HFF-Myc (cell line): ENCODE results near the gene BAG3.

Experiments used
- DNase-seq: peaks from one replicate; pipeline ENCODE4 v3.0.0-alpha.2; 2011; ENCODE audit warnings: low read depth; ENCODE audit errors: extremely low read depth
- H3K4me3 ChIP-seq: replicated peaks from 2 replicates; pipeline ENCODE4 v1.5.1; 2011; ENCODE audit warnings: low read depth, mild to moderate bottlenecking, control low read depth, low read length
- TF ChIP-seq, protein P1 (sequence below): IDR thresholded peaks from 2 replicates; pipeline ENCODE4 v1.5.1; 2012; ENCODE audit warnings: mild to moderate bottlenecking, low read depth, low read length, control low read depth; ENCODE audit errors: missing control alignments

Gene BAG3

DNA sequence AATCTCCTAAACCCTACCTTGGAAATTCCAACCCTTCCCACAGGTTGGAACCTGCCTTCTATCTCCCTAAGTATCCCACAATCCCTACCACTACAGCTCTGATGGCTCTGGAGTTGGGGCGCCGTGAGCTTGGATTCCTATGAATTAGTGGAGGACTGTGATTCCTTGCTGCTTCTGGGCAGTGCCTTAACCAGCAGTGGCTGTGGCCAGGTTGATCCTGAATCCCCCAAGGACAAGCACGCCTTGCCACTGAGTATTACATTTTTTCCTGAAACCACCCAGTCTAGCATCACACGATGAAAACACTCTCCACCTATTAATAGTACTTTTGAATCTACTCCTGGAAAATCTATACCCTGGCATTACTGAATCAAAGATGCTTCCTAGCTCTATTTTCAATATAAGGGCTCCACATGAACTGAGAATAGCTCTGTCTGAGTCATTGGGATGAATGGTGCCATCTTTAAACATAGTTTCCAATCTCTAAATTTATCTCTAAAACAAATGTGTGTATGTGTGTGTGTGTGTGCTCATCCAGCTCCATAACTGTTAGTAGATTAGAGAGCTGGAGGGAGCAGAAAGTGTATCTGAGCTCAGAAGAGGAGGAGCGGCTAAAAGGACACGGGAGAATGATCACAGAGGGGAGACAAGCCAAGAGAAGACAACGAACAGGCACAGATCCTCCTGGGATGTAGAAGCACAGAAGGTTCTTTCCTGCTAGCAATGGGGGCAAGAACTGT is 62.7 kb downstream of the BAG3 start:
- DNase-seq: no peak
- TF ChIP-seq, protein P1, sequence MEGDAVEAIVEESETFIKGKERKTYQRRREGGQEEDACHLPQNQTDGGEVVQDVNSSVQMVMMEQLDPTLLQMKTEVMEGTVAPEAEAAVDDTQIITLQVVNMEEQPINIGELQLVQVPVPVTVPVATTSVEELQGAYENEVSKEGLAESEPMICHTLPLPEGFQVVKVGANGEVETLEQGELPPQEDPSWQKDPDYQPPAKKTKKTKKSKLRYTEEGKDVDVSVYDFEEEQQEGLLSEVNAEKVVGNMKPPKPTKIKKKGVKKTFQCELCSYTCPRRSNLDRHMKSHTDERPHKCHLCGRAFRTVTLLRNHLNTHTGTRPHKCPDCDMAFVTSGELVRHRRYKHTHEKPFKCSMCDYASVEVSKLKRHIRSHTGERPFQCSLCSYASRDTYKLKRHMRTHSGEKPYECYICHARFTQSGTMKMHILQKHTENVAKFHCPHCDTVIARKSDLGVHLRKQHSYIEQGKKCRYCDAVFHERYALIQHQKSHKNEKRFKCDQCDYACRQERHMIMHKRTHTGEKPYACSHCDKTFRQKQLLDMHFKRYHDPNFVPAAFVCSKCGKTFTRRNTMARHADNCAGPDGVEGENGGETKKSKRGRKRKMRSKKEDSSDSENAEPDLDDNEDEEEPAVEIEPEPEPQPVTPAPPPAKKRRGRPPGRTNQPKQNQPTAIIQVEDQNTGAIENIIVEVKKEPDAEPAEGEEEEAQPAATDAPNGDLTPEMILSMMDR: no peak
- no peak overlapping the region for H3K4me3 ChIP-seq

DNA sequence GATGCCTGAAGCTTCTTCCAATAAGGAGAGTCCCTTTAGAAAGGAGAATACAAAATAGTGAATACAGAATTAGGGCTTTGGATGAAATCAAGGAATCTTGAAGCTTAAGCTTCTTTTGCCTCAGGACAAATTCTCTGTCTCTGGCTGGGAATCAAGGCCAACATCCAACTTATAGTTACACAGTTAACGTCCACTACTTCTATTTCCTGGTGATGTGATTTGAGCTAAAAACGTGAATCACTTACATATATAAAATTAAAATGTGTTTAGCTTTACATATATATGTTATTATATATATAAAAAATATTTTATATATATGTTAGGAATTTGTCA is 63.3 kb downstream of the BAG3 start:
- H3K4me3 ChIP-seq: no peak overlapping the region
- TF ChIP-seq, protein P1: no peak
- no peak for DNase-seq

DNA sequence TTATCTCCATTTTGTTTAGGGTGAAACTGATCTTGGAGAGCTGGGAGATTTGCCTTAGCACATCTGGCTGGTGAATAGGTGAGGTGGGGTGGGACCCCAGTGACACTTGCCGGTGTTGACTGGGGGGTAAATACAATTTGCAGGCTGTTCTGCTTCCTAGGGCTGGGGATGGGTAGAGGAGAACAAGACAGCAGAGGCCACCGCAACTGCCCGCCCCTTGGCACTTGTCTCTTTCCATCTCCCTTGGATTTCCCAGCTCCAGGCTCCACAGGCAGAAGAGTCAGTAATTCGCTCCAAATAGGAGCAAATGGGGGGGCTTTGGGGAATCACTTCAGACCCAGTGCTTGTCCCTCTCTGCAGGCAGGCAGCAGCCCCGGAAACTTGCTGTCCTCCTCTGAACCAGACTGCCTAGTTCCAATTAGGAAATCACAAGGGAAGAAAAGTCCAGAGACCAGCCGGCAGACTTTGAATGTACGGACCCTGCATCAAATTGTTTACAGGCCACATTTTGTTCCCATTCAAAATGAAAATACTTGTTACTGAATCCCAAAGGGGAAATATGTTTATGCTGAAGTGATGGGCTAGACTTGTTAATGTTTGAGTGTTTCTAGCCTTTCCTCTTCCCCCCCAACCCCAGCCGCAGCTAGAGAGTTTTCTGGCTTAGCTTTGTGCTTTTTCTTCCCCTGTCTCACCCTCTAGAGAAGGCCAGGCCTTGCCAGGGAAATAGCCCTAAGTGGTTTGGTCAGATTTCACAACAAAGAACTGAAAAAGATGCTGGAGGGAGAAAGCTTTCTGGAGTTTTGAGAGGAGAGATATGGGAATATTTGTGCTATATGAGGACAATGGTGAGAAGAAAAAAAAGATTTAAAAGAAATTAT is 64.7 kb downstream of the BAG3 start:
- H3K4me3 ChIP-seq: no peak overlapping the region
- TF ChIP-seq, protein P1: no peak
- no peak for DNase-seq

DNA sequence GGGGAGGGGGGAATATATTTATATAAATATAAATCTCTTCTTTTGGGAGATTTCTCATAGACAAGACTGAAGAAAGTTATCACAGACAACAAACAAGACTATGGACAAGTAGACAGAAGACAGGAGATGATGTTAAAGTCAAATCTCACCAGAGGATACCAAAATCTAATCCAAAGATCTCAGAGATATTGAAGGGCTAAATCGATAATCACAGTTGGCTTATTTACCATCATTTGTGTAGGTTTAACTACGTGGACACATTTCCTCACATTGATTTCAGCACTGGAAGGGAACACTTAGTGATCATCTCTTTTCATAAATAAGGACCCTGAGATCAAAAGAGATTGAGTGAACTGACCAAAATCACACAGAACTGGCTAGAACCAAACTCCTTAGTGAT is 72.0 kb downstream of the BAG3 start:
- TF ChIP-seq, protein P1: no peak
- DNase-seq: no peak
- no peak overlapping the region for H3K4me3 ChIP-seq

DNA sequence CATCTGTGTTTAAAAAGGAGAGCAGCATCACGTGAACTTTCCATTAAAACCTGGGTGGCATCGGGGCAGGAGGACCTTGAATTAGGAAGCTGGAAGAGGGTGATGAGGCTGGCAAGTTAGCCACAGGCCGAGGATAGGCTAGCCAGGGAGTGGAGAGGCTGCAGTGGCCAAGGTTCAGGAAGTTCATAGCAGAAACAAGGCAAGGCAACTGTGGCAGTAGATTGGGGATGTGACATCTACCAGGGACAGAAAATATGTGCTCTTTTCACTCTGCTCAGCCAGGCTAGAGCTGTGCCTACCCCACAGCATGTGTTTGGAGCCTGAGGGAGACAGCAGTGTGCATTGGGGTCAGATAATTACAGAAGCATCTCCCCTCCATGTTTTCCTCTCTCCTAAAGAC is 72.4 kb downstream of the BAG3 start:
- TF ChIP-seq, protein P1: no peak
- no peak overlapping the region for H3K4me3 ChIP-seq
- DNase-seq: no peak

DNA sequence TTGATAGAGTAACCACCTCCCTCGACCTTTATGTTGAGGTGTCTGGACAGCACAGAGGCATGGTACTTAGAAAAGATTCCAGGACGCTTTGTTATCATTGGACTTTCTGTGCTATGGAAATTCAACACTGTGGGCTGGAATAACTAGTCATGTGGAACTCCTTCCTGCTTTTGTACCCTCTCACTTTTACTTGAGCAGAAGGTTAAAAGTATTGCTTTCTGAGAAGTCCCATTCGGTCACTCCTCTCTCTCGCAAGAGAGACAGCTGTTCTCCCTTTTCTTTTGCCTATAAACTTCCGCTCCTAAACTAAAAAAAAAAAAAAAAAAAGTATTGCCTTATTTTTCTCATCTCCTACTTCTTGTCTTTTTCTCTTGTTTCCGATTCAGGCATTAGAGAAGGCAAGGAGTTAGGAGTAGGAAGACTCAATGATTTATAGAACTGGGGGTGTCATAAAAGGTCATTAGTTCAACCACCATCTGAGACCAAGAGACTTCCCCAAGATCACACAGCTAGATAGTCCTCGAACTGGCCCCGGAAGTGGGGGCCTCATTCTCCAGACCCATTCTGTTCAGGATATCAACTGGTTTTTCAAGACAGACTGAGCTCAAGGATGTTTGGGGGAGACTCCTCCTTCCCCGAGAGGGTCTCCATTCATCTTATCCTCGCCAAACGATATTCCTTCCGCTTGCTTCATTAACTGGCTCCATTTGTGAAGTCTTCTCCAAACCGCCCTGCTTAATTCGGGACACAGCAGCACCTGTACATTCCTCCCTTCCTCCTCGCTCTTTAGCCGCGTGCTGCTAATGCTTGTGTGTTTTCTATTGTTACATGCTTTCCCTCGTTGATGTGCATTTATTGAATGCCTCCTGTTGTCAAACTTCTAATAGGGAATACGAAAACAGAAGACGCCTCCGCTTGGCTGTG is 73.7 kb downstream of the BAG3 start:
- DNase-seq: no peak
- H3K4me3 ChIP-seq: peak overlapping the region; percentile 58
- TF ChIP-seq, protein P1: no peak
